NCI-H1092 (cell line): Measurements from ENCODE around the gene EIF3J.
"Not testable (repeated sequence)": the region's sequence is repeated elsewhere in the genome, so short reads cannot be mapped to it uniquely, and the experiment has no call there.

Experiments used
- DNase-seq: peaks from one replicate; lab custom pipeline; 2025; lab: John Stamatoyannopoulos, UW

EIF3J gene

GRCh38 chr15:44536962-44537734 lies at the start of gene EIF3J:
Gene EIF3J, plus strand, starts transcription at chr15:44537147. Its CDS starts 48 bp downstream, at chr15:44537195.
- peak; percentile 83 for DNase-seq

GRCh38 chr15:44489464-44489863 lies 47.5 kb upstream of the EIF3J start:
- DNase-seq, result no peak

GRCh38 chr15:44490622-44491021 lies 46.3 kb upstream of the EIF3J start:
- DNase-seq, result no peak

GRCh38 chr15:44492040-44492439 lies 44.9 kb upstream of the EIF3J start:
- no peak for DNase-seq

- no peak for DNase-seq
Measured at GRCh38 chr15:44492672-44493071, 44.3 kb upstream of the EIF3J start.

- DNase-seq, result no peak
Measured at GRCh38 chr15:44495562-44495961, 41.4 kb upstream of the EIF3J start.

- DNase-seq, result no peak
Measured at GRCh38 chr15:44500555-44500954, 36.4 kb upstream of the EIF3J start.

- no peak for DNase-seq
Measured at GRCh38 chr15:44501768-44502366, 35.1 kb upstream of the EIF3J start.

GRCh38 chr15:44516436-44516835 lies 20.5 kb upstream of the EIF3J start:
- no peak for DNase-seq

GRCh38 chr15:44519537-44519936 lies 17.4 kb upstream of the EIF3J start:
- DNase-seq, result no peak

- no peak for DNase-seq
Measured at GRCh38 chr15:44525018-44525417, 11.9 kb upstream of the EIF3J start.

- no peak for DNase-seq
Measured at GRCh38 chr15:44527241-44527640, 9.7 kb upstream of the EIF3J start.

GRCh38 chr15:44529864-44530604 lies 6.9 kb upstream of the EIF3J start:
- DNase-seq, result no peak

GRCh38 chr15:44530653-44531052 lies 6.3 kb upstream of the EIF3J start:
- DNase-seq, result no peak

GRCh38 chr15:44532275-44532674 lies 4.7 kb upstream of the EIF3J start:
- not testable (repeated sequence) for DNase-seq

- DNase-seq, result no peak
Measured at GRCh38 chr15:44532689-44533088, 4.3 kb upstream of the EIF3J start.

- DNase-seq, result no peak
Measured at GRCh38 chr15:44535092-44535491, 1.9 kb upstream of the EIF3J start.

- DNase-seq, result no peak
Measured at GRCh38 chr15:44535523-44536301, 1.2 kb upstream of the EIF3J start.

- DNase-seq, result peak; percentile 83
Measured at GRCh38 chr15:44536302-44536961, 515 bp upstream of the EIF3J start.

GRCh38 chr15:44537735-44538240 lies 841 bp downstream of the EIF3J start:
- no peak for DNase-seq

GRCh38 chr15:44541282-44541958 lies 4.5 kb downstream of the EIF3J start:
- DNase-seq, result no peak
